Neural crest cell (in vitro differentiated cells): Measurements from ENCODE around the gene HAT1. TPM values are rescaled to one million over a fixed set of nuclear protein-coding genes. Genes with fewer than 3 reads are reported as not detected.

Source experiments
- DNase-seq: peaks from one replicate; pipeline ENCODE4 v3.0.0; 2021; ENCODE audit warnings: low read depth, mixed read lengths, low spot score
- H3K27ac Mint-ChIP-seq: one replicate; pipeline ENCODE4 v1.8.0; 2021; ENCODE audit warnings: mild to moderate bottlenecking, mixed read lengths; ENCODE audit not compliant: unreplicated experiment
- H3K27me3 Mint-ChIP-seq: 2 replicates; pipeline ENCODE4 v1.8.0; 2021; ENCODE audit warnings: low read depth, mild to moderate bottlenecking, mixed read lengths
- H3K36me3 Mint-ChIP-seq: 2 replicates; pipeline ENCODE4 v1.8.0; 2021; ENCODE audit warnings: low read depth, mild to moderate bottlenecking, mixed read lengths
- H3K4me1 Mint-ChIP-seq: 2 replicates; pipeline ENCODE4 v1.8.0; 2021; ENCODE audit warnings: mixed read lengths
- H3K4me3 Mint-ChIP-seq: one replicate; pipeline ENCODE4 v1.8.0; 2021; ENCODE audit warnings: mild to moderate bottlenecking, mixed read lengths
- H3K9me3 Mint-ChIP-seq: 2 replicates; pipeline ENCODE4 v1.8.0; 2021; ENCODE audit warnings: mixed read lengths
- total RNA-seq: library from RNA; stranded (reverse); gene quantifications from 2 replicates; pipeline ENCODE4 v1.2.1, GENCODE V29; 2021
- TF ChIP-seq, protein P1 (sequence below): fragments of 200-600 bp; sonication (generic); conservative IDR thresholded peaks from 2 replicates; pipeline ENCODE4 v1.5.0; 2021; ENCODE audit warnings: antibody characterized with exemption, mild to moderate bottlenecking

HAT1 gene
- total RNA-seq, 1 donor from 2014 or later, result 70.8 TPM

DNA sequence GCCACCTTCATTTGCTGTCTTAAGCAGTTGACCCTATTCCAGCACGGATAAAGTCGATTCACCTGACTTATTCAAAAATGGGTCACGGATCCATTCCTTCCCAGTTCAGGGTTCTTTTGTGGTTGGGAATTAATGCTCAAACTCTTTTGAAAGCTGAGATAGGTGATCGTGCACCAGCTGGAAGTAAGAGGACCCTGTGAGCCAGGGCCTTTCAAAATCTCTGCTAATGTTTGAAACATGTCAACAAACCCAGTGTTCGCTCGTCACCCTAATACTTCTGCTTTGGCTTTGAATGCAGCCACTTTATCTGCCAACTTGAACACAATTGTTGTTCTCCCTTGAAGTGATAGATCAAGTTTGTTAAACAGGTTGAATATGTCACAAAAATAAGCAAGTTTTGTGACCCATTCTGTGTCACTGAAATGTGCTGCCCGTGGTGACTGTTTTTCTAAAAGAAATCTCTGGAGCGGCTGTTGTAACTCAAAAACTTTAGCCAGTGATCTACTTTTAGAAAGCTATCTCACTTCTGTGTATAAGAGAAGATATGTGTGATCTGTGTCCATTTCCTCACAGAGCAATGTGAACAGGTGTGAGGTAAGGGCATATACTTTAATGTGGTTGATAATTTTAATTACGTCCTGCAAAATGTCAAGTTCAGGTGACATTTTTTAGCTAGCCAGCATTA, 16.9 kb downstream of the HAT1 start:
- no peak overlapping the region for H3K27ac Mint-ChIP-seq
- no peaks in the 10 kb centered on the region for H3K27me3 Mint-ChIP-seq
- H3K9me3 Mint-ChIP-seq, result peaks cover 5% of the 10 kb centered on the region
- no peaks in the 10 kb centered on the region for H3K4me1 Mint-ChIP-seq
- H3K4me3 Mint-ChIP-seq, result no peak overlapping the region
- H3K36me3 Mint-ChIP-seq, result peaks cover 27% of the 10 kb centered on the region
- TF ChIP-seq, protein P1, sequence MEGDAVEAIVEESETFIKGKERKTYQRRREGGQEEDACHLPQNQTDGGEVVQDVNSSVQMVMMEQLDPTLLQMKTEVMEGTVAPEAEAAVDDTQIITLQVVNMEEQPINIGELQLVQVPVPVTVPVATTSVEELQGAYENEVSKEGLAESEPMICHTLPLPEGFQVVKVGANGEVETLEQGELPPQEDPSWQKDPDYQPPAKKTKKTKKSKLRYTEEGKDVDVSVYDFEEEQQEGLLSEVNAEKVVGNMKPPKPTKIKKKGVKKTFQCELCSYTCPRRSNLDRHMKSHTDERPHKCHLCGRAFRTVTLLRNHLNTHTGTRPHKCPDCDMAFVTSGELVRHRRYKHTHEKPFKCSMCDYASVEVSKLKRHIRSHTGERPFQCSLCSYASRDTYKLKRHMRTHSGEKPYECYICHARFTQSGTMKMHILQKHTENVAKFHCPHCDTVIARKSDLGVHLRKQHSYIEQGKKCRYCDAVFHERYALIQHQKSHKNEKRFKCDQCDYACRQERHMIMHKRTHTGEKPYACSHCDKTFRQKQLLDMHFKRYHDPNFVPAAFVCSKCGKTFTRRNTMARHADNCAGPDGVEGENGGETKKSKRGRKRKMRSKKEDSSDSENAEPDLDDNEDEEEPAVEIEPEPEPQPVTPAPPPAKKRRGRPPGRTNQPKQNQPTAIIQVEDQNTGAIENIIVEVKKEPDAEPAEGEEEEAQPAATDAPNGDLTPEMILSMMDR, result no peak
- no peak for DNase-seq

DNA sequence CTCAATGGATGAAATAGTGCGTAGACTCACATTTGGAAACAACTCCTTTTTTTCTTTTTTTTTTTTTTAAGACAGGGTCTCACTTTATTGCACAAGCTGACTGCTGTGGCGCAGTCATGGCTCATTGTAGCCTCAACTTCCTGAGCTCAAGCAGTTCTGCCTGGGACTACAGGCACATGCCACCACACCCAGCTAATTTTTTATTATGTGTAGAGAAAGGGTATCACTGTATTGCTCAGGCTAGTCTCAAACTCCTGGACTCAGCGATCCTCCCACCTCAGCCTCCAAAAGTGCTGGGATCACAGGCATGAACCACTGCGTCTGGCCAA, 17.4 kb downstream of the HAT1 start:
- Mint-ChIP-seq H3K27me3 (no peaks in the 10 kb centered on the region), H3K4me3 (no peak overlapping the region), H3K36me3 (peaks cover 25% of the 10 kb centered on the region), H3K27ac (no peak overlapping the region), H3K4me1 (no peaks in the 10 kb centered on the region), H3K9me3 (peaks cover 5% of the 10 kb centered on the region)
- no peak for DNase-seq
- TF ChIP-seq, protein P1, result no peak

DNA sequence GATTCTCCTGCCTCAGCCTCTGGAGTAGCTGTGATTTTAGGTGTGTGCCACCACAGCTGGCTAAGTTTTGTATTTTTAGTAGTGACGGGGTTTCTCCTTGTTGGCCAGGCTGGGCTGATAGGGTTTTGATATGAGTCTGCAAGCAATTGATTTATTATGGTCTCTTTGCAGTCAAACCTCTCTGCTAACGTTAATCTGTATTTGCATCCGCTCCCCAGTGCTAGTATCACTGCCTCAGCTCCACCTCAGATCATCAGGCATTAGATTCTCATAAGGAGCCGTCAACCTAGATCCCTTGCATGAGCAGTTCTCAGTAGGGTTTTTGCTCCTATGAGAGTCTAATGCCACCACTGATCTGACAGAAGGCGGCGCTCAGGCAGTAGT, 19.0 kb downstream of the HAT1 start:
- peaks cover 5% of the 10 kb centered on the region for H3K9me3 Mint-ChIP-seq
- H3K27me3 Mint-ChIP-seq, result no peaks in the 10 kb centered on the region
- no peak for DNase-seq
- TF ChIP-seq, protein P1, result no peak
- peaks cover 25% of the 10 kb centered on the region for H3K36me3 Mint-ChIP-seq
- H3K4me3 Mint-ChIP-seq, result no peak overlapping the region
- no peaks in the 10 kb centered on the region for H3K4me1 Mint-ChIP-seq
- no peak overlapping the region for H3K27ac Mint-ChIP-seq

DNA sequence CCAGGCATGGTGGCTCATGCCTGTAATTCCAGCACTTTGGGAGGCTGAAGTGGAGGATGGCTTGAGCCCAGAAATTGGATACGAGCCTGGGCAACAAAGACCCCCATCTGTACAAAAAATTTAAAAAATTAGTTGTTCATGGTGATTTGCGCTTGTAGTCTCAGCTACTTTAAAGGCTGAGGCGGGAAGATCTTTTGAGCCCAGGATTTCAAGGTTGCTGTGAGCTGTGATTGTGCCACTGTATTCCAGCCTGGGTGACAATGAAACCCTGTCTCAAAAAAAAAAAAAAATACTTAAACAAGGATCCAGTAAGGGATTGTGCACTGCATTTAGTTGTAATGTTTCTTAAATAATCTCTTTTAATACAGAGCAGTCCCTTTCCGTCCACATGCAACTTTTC, 21.6 kb downstream of the HAT1 start:
- Mint-ChIP-seq H3K27ac (no peak overlapping the region), H3K4me3 (no peak overlapping the region), H3K27me3 (no peaks in the 10 kb centered on the region), H3K9me3 (peaks cover 5% of the 10 kb centered on the region), H3K4me1 (no peaks in the 10 kb centered on the region), H3K36me3 (peaks cover 25% of the 10 kb centered on the region)
- TF ChIP-seq, protein P1, result no peak
- DNase-seq, result no peak

DNA sequence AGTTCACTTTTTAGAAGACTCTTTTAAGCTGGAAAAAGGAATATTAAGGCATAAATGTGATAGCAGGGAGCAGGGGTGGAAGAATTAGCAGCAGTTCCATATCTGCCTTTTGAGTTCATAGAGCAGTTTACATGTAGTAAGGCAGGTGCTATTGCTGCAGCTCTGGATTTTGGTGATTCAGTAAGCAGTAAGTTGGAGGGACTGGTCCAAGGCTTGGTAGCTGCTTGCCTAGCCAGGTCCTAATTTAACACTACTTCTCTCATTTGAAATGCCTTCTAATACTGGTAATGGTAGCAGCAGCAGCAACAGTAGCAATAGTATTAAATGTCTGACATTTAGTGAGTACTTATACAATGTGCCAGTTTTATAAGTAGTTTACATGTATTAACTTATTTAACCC, 30.0 kb downstream of the HAT1 start:
- no peaks in the 10 kb centered on the region for H3K9me3 Mint-ChIP-seq
- DNase-seq, result no peak
- no peaks in the 10 kb centered on the region for H3K4me1 Mint-ChIP-seq
- H3K4me3 Mint-ChIP-seq, result no peak overlapping the region
- H3K36me3 Mint-ChIP-seq, result peaks cover 3% of the 10 kb centered on the region
- no peak overlapping the region for H3K27ac Mint-ChIP-seq
- TF ChIP-seq, protein P1, result no peak
- no peaks in the 10 kb centered on the region for H3K27me3 Mint-ChIP-seq
